T-helper 1 cell (primary cell): Measurements from ENCODE around the gene RAI1.
A peak's percentile ranks its signal among the peaks of the same experiment; 100 is the strongest.
"Not testable (repeated sequence)": the region's sequence is repeated elsewhere in the genome, so short reads cannot be mapped to it uniquely, and the experiment has no call there.

Source experiments
- DNase-seq, 5 donors: peaks; one replicate each; pipeline ENCODE4 v3.0.0-alpha.2; 2012 to 2020

Gene RAI1

DNA sequence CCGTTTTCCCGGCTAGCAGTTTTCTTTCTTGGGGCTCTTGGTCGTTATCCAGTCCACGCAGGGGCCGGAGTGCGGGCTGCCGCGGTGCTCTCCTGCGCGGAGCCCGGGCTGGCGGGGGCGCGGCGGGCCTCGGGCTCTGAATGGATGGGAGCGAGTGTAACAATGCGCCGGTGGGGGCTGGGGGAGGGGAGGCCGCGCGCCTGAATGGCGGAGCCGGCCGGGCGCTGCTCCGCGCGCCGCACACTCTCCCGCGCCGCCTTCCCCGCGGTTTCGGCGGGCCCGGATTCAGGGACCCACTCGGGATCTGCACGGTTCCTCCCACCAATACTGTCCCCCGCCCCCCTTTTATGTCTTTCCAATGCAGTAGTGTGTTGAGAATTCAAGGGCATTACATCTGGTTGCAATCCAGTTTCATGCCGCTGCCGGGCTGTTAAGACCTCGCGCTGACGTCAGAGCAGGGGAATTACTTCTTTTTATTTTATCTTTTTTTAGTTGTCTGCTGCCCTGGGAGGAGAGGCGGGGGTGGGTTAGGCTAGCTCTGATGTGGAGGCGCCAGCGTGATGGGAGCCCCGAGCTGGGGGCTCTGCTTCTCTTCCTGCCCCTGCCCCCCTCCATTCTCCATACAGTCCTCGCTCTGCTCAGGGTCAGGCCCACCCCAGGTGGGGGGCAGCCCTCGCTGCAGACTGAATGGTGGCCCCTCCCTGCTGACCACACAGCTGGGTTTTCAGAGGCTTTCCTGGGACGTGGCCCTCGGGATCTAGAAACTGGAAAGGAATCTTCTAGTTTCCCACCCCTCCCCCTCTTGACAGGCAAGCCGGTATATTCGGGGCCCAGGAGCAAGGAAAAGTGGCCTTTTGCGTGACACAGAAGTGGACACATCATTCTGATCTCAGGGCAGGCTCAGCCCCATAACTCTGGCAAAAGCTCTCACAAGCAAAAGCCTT, 1.8 kb downstream of the RAI1 start:
- peak; percentile 40 to 61 (median 54) for DNase-seq

DNA sequence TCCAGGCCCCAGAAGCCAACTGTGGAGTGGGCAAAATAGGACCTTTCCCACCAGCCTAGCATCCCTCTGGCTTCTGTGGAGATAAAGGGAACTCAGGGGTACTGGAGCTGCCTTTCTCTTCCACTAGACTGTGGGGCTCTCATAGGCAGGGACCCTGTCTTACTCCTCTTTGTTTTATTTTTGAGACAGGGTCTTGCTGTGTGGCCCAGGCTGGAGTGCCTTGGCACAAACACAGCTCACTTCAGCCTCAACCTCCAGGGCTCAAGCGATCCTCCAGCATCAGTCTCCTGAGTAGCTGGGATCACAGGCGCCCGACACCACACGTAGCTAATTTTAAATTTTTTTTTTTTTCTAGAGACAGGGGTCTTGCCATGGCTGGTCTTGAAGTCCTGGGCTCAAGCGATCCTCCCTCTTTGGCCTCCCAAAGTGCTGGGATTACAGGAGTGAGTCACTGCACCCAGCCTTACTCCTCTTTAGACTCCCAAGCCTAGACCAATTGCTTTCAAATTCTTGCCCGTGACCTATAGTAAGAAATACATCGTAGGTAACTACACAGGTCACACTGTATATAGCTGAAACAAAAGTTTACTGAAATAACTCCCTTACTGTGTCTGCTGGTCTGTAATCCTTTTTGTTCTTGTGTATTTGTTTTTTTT, 2.6 kb downstream of the RAI1 start:
- DNase-seq: no peak

DNA sequence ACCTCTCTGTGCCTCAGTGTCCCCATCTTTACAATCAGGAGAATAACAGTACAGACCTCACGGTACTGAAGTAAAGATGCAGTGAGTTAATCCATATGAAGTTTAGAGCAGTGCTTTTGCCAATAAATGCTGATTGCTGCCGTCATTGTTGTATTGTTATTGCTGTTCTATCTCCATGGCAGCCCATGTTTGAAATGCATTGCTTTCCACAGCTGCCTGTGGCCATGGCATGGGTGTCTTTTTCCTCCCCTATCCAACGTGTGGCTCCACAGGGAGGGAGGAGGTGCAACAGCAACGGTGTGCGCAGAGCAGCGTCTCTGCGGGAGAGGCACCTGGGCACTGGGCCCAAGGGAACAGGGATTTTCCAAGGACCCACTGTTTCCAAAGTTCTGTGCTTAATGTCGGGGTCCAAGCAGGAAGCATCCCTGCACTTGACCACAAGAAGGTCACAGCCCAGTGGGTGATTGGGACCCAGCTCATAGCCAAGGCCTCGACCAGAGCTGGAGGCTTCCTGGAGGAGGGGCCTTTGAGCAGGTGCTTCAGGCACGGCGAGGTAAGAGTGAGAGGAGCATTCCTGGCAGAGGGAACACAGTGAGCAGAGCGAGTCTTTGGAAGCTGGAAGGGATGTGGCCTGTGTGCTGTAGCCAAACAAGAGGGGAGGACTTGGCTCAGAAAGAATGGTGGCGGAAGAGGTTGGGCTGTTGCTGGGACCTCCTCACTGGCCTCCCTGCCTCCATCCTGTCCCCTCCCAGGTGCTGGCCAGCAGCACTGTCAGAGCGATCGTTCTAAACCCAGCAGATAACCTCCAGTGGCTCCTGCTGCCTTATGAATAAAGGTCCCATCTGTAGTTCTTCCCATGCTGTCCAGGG, 3.9 kb downstream of the RAI1 start:
- no peak for DNase-seq

DNA sequence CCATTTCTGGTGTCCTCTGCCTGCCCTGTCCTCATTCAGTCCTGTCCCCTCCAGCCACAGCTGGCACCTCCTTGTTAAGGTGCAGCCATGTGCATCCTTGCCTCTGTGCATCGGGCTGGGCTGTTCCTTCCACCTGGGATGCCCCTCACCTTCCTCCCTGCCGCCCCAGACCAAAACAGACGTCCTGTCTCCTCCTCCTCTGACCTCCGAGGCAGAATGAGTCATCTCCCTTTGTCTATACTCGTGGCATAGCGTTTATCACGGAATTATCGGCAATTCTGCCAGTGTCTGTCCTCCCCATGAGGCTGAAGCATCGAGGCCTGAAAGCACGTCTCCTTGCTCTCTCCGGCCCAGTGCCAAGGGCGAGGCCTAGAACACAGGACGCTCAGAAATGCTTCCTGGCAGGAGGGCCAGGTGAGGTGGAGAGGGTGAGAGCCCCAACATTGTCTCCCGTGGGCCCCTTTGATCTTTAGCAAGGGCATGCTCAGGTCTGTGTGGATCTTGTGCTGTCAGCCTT, 4.6 kb downstream of the RAI1 start:
- DNase-seq: no peak

DNA sequence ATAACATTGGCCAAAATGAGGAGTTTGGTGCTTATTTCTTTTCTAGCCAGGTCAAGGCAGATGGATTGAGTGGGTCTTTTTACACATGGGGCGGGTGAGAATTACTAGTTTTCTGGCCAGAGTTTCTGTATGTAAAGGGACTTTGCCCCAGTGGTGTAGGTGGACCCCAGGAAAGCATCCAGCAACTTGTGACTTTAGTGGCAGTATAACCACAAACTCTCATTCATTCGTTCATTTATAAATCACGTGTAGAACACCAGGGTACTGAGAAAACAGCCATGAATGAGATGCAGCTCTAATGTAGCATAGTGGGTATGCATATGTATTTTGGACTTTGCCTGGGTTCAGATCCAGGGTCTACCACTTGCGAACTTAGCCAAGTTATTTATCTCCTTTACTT, 8.1 kb downstream of the RAI1 start:
- no peak for DNase-seq

DNA sequence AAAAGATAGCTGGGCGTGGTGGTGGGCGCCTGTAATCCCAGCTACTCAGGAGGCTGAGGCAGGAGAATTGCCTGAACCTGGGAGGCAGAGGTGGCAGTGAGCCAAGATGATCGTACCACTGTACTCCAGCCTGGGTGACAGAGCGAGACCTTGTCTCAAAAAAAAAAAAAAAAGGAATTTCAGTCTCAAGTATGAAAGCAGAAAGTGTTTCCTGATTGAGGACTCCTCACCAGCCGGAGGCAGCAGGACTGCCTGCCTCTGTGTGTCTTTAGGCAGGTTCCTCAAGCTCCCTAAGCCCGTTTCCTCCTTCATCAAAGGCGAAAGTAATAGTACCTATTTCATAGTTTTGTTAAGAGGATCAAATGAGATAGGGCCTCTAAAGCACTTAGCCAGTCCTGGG, 9.0 kb downstream of the RAI1 start:
- DNase-seq: not testable (repeated sequence)

DNA sequence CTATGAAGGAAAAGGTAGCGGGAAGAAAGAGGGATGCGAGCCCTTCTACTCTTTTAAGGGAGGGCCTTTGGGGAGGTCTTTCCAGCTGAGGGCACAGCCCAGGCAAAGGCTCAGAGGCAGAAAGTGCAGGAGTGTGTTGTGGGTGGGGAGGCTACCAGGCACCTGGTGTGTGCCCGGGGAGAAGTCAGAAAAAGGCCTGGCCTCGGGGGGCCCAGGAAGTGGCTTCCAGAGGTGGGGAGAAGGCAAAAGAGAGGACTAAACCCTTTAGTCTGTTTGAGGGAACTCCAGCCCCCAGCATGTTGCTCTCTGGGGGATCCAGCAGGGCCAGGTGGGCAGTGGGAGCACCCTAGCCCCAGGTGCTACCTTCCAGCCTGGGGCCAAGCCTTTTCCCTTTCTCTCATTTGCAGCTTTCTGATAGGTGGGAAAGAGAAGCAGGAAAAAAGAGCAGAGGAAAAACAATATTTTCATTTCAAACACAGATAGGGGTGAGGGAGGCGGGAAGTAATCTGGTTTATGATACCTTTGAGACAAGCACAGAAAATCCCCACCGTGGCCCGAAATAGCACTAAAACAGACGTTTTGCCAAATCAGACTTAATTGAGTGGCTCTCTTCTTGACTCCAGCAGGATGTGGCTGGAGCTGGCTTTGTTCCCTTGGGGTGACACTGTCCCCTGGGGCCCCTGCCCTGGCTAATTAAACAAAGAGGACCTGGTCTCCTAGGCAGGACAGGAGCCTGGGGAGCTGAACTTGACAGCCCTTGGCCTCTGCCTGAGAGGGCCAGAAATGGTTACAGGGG, 10.4 kb downstream of the RAI1 start:
- no peak for DNase-seq

DNA sequence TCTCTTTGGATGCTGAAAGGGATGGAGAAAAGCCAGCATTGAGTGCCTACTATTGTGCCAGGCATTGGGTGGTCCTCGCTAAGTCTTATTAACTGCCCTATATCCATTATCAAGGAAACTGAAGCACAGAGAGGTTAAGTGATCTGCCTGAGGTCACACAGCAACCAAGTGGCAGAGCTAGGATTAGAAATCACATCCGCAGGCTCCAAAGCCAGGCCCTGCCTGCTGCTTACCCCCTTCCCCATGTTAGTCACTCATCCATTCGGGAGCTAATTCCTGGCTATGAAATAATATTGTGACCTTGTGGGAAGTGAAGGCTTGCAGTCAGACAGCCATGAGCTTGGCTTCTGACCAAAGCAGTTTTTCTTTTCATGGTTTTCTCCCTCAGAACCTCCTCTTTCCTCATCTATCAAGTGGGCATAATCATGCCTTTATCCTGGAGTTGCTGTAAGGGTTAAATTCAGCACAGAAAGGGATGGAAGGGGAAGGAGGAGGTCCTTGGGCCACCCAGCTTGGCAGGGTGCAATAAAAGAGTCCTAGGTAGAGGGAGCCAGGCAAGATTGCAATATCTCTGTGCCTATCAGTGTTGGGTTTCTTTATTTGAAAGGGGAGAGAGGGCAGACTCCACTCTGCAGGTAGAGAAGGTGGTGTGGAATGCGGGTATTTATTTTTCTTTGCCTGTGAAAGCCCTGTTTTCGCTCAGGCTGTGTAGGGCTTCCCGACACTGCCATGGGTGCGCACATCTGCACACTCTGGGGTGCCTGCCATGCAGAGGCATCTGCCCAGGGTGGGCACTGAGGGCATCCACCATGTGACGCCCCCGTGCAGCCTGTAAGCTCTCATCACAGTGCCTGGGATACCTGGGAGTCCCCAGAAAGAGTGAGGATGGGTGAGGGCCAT, 11.3 kb downstream of the RAI1 start:
- DNase-seq: no peak

DNA sequence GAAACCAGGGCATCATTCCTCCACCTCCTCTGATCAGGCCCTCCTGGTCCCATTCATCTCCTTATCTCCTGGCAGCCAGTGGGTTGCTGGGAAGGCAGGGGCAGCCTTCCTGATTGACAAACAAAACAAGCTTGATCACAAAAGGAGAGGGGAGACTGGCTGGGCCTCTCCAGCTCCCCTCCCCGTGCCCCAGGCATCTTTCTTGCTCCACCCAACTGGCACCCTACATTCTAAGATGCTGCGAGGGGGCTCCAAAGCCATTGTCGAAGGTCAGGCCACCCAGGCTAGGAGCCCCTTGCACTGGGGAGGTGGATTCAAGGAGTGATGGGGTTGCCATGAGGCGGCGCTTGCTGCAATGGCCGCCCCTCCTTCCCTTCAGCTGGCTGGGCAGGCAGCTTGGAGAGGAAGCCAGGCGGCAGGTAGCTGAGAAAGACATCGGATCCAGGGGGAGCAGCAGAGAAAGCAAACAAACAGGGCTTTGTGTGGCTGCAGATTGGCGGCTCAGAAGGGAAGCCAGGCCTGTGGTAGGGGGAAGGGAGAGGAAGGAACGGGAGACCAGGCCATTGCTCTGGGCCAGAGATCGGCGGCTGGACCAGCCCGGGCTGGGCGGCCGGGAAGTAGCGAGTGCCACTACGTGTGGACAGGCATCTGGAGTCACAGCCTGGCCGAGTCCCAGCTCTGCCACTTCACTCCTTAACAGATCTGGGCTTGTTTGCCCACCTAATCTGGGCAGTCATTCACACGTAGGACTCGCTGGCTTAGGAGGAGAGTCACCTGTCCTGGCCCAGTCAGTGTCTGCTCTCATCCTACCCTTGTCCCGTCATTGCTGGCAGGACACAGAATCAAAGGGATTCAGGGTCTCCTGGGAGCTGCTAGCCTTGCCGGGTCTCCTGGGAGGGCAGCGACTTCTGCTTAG, 12.3 kb downstream of the RAI1 start:
- no peak for DNase-seq

DNA sequence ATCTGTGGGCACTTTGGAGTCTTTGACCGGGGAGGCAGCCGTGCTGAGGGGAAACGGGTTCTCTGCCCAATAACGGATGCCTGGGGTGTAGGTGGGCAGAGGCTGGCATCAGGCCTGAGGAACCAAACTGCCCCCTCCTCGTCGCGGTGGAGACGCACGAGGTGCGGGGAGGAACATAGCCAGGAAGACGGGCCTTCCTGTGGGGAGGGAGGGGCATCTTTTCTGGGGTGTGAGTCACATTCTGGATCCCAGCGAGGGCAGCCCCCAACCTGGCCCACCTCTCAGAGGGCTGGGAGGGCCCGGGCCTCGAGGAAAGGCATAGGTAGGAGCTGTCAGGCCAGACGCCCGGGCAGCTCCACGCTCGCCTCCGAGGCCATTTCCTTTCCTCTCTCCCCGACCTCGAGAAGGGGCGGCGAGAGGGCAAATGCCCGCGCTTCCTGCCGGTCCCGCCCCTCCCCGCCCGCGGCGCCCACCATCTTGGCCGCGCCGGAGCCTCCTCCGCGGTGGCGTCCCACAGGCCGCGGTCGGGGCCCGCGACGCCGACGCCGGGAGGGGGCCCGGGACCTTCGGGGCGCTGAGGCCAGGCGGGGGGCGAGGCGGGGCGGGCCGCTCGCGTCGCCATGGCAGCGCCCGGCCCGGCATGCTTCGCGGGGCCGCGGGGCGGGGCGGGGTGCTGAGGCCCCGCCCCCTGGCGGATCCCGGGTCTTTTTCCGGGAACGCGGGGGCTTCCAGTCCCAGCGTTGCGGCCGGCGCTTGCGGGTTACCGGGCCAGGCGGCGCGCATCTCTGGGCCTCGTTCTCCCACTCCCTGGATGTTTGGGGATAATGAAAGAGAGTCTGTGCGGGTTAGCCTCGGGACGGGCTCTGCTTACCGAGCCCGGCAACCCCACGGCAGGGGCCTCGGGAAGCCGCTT, 13.2 kb downstream of the RAI1 start:
- peak; percentile 54 to 76 (median 61) for DNase-seq

DNA sequence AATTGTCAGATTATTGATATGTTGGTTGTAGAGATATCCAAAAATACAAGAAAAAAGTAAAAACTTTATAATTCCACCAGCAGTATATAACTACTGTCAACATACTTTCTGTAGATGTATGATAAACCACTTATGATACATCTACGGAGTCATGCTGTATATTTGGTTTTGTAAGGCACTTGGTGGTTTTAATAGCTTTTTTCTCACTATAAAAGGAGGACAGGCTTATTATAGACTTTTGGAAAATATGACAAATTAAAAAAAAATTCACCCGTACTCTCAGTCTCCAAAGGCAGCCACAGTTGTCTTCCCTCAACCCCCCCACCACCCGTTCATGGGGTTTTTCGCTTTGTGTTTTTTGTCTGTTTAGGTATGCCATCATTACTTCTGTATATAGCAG, 14.8 kb downstream of the RAI1 start:
- no peak for DNase-seq

DNA sequence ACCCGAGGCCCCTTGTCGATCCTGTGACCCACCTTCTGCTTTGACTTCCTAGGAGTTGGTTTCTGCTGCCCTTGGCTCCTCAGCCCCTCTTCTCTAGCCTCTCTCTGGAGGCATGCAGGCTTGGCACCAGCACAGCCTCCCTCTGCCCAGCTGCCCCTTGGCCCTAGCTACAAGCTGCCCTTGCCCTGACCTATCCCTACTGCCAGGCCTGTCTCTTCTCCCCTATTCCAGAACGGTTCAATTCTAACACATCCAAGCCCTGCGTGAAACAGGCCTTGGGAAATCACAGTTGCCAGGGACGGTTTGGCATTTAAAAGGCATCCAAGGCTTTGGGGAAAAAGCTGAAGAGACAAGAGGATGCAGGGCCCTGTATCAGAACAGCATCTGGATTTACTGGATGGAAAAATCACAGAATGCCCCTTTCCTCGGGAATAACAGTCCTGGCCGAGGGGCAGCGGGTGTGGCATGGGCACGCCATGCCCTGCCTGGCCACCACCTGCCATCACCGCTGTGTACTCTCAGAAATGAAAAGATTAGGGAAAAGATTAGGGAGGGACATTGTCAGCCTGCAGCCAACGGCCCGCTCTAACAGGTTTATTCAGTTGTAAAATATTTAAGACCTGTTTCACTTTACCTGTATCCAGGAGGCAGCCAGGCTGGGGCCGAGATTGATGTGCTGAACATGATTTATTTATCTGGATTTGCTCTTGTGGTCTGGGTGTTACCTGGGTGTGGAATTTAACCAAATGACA, 15.8 kb downstream of the RAI1 start:
- DNase-seq: no peak

DNA sequence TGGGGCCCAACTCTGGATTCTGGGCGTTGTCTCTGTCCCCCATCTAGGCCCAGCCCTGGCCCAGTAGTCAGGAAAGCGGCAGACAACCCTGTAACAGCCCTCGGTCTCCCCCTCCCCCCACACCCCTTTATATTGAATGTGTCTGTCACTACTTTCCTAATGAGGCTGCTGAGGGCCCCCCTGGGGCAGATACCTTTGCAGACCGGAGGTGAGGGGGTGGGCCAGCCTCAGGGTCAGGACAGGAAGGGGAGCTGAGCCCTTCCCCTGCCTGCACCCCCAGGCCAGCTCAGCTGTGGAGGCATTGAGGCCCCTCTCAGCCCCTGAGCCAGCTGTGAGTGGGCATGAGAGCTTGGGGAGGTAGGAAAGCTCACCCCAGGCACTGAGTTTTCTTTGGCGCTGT, 17.1 kb downstream of the RAI1 start:
- DNase-seq: no peak

DNA sequence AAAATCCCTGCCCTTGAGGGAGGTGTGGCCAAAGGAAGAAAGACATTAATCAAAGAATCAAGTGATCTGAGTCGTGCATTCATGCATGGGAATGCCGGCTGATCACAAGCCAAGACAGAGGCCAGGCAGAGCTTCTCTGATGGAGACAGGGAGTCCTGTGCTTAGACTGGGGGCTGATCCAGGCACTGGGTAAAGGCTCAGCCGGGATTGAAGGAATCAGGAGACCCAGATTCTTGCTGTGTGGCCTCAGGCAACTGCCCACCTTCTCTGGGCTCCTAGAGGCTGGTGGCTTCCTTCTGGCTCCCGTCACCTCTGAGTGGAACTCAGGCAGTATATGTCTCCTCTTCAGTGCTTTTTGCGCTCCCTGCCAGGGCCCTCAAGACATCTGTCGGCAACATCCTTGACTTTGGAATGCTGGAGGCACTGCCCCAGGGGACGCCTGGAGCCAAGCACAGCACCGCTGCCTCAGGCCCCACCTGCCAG, 17.7 kb downstream of the RAI1 start:
- no peak for DNase-seq

DNA sequence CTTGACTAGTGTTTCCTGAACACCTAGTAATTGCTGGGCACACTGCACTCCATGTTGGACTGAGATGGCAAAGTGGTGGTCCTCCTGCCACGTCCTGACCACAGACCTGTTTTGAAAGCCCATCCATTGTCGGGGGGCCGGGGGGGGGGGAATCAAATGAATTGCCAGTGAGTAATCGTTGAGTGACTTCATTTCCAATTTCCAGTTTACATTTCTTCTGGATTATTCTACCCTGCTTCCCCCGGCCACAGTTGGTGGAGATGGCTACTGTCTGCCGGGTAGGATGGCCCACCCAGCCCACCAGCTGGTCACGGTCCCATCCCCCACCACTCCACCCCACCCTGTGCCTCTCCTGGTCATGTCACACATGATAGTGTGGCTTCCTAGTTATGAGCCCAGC, 18.2 kb downstream of the RAI1 start:
- no peak for DNase-seq

DNA sequence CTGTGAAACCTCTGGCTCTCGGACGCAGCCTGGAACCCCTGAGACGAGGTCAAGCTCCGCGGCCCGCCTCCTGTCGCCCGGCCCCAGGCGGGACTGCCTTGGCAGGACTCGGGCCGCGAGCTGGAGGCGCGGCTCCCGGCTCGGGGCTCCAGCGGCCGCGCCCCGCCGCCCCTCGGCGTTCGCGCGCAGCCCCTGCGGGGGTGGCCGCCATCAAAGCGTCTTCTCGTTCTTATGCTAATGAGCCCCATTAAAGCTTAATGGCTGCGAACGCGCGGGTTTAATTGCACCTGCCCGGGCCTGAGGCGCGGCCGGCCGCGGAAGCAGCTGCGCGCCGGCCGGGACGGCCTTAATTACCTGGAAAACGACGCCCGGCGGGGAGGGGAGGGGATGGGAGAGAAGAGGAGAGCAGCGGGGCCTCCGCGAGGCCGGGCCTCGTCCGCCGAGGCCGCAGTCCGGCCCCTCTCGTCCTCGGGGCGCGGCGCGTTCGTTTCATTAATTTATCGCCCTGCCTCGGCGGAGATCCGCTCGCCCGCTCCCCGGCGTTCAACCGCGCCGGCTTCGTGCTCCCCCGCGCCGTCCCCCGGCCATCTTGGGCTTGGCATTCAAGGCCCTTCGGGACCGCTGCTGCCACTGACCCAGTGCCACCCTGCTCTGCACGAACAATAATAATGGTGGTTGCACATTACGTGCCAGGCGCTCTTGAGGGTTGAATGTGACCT, 19.2 kb downstream of the RAI1 start:
- DNase-seq: no peak

DNA sequence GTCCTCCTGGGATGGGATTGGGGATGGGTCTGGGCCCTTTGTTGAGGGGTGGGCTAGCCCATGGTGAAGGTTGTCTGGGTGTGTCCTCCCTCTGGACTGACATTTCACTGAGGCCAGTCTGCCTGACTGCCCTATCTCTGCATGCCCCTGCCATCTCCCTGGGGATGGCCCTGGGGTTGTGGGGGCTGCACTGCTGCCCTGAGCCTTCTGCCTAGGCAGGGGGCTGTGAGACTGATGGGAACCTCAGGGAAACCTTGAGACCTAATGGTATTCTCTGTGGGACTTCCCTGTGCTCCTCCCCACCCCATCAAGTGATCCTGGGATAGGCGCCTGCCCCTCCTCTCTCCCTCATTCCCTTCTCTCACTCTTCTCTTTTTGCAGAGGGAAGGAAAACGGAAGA, 19.9 kb downstream of the RAI1 start:
- DNase-seq: no peak
